A673 (cell line): ENCODE results near the gene ZNF425. TPM values are rescaled to one million over a fixed set of nuclear protein-coding genes. Genes with fewer than 3 reads are reported as not detected.

ENCODE experiments used
- BruUV-seq: library from RNA; stranded (reverse); fragments of 400-500 nt; replicated peaks from 2 replicates; lab custom pipeline; 2021; lab: Mats Ljungman, UMichigan
- CTCF ChIA-PET: fragments of 300-600 bp; sonication (Branson Sonifier 250); formaldehyde crosslinking; loops from one replicate; lab custom pipeline; 2022; ENCODE audit warnings: antibody characterized with exemption; lab: Charles Lee
- POLR2A ChIA-PET: fragments of 300-600 bp; sonication (Branson Sonifier 250); formaldehyde crosslinking; loops from one replicate; lab custom pipeline; 2022; ENCODE audit warnings: antibody characterized with exemption; ENCODE audit not compliant: low non-redundant PET; lab: Charles Lee
- DNase-seq: peaks from one replicate; pipeline ENCODE4 v3.0.0-alpha.2; 2015; ENCODE audit warnings: low spot score
- H3K27ac ChIP-seq: fragments of 200-600 bp; sonication (generic); 2 replicates; pipeline ENCODE4 v1.5.1; 2016; ENCODE audit warnings: mixed run types, low read depth, mild to moderate bottlenecking, mixed read lengths, antibody characterized with exemption, low read length; ENCODE audit not compliant: poor library complexity, severe bottlenecking
- H3K27me3 ChIP-seq: fragments of 200-600 bp; sonication (generic); replicated peaks from 2 replicates; pipeline ENCODE4 v1.6.1; 2017; ENCODE audit warnings: mixed run types, low read depth, mild to moderate bottlenecking, mixed read lengths, antibody characterized with exemption, low read length; ENCODE audit not compliant: insufficient read depth, poor library complexity
- H3K36me3 ChIP-seq: fragments of 200-600 bp; sonication (generic); 2 replicates; pipeline ENCODE4 v1.6.1; 2016; ENCODE audit warnings: mixed run types, mild to moderate bottlenecking, mixed read lengths, antibody characterized with exemption, low read length; ENCODE audit not compliant: insufficient read depth, poor library complexity, severe bottlenecking
- H3K4me1 ChIP-seq: fragments of 200-600 bp; sonication (generic); 2 replicates; pipeline ENCODE4 v1.6.1; 2017; ENCODE audit warnings: mixed run types, mild to moderate bottlenecking, mixed read lengths, antibody characterized with exemption, low read length; ENCODE audit not compliant: insufficient read depth, poor library complexity, severe bottlenecking
- H3K4me3 ChIP-seq: fragments of 200-600 bp; sonication (generic); 2 replicates; pipeline ENCODE4 v1.5.1; 2016; ENCODE audit warnings: low read depth, mixed run types, mild to moderate bottlenecking, mixed read lengths, low read length; ENCODE audit not compliant: poor library complexity, severe bottlenecking
- H3K9me3 ChIP-seq: fragments of 200-600 bp; sonication (generic); 2 replicates; pipeline ENCODE4 v1.6.1; 2016; ENCODE audit warnings: mixed run types, low read depth, mild to moderate bottlenecking, mixed read lengths, antibody characterized with exemption, low read length; ENCODE audit not compliant: poor library complexity, severe bottlenecking
- CTCF ChIP-seq: fragments of 300-800, 200-600 bp; sonication (generic); conservative IDR thresholded peaks from 2 replicates; pipeline ENCODE4 v1.5.1; 2017; ENCODE audit warnings: low read depth, mild to moderate bottlenecking, antibody characterized with exemption, low read length, moderate library complexity, mixed read lengths
- EZH2 ChIP-seq: fragments of 200-600 bp; sonication (generic); IDR thresholded peaks from 2 replicates; pipeline ENCODE4 v1.6.1; 2017; ENCODE audit warnings: borderline replicate concordance, low read depth, mild to moderate bottlenecking, mixed read lengths, antibody characterized with exemption, low read length; ENCODE audit not compliant: poor library complexity, severe bottlenecking
- intact Hi-C: fragments of 100-400 bp; cut with micrococcal nuclease; formaldehyde crosslinking; loops from one replicate; pipeline ENCODE4 v1.10.0; 2022; ENCODE audit not compliant: unreplicated experiment
- total RNA-seq: library from RNA; stranded (reverse); gene quantifications from 2 replicates; pipeline ENCODE4 v1.2.3, GENCODE V29; 2021

Gene ZNF425
- total RNA-seq, 1 experiment from 2014 or later = 1.2 TPM

- no peak for TF ChIP-seq EZH2
- TF ChIP-seq CTCF = no peak
- Histone ChIP-seq H3K4me1 (no peaks in the 10 kb centered on the region), H3K27me3 (no peaks in the 10 kb centered on the region), H3K9me3 (no peaks in the 10 kb centered on the region), H3K36me3 (no peaks in the 10 kb centered on the region), H3K27ac (no peak overlapping the region), H3K4me3 (no peak overlapping the region)
- ChIA-PET POLR2A (no interaction called here), CTCF (no interaction called here)
- intact Hi-C loops = no loop called here
- DNase-seq = no peak
- no TSS peak for BruUV-seq
These were observed 21.9 kb downstream of the ZNF425 start for GRCh38 chr7:149104214-149104613.

- TF ChIP-seq CTCF (no peak), EZH2 (no peak)
- Histone ChIP-seq H3K36me3 (no peaks in the 10 kb centered on the region), H3K4me1 (no peaks in the 10 kb centered on the region), H3K9me3 (no peaks in the 10 kb centered on the region), H3K4me3 (no peak overlapping the region), H3K27ac (no peak overlapping the region), H3K27me3 (no peaks in the 10 kb centered on the region)
- DNase-seq = no peak
- intact Hi-C loops = no loop called here
- CTCF ChIA-PET = no interaction called here
- POLR2A ChIA-PET = no interaction called here
- BruUV-seq = no TSS peak
These were observed 22.7 kb downstream of the ZNF425 start for GRCh38 chr7:149103424-149103823.

GRCh38 chr7:149102666-149103065 lies 23.5 kb downstream of the ZNF425 start:
- no TSS peak for BruUV-seq
- CTCF ChIA-PET = no interaction called here

More at GRCh38 chr7:149102666-149103065, 23.5 kb downstream of the ZNF425 start:
- no peaks in the 10 kb centered on the region for H3K9me3 ChIP-seq
- H3K4me1 ChIP-seq = no peaks in the 10 kb centered on the region
- intact Hi-C loops = no loop called here
- no peak overlapping the region for H3K27ac ChIP-seq
- DNase-seq = no peak
- no peaks in the 10 kb centered on the region for H3K27me3 ChIP-seq
- no peak overlapping the region for H3K4me3 ChIP-seq
- no peaks in the 10 kb centered on the region for H3K36me3 ChIP-seq
- TF ChIP-seq CTCF = no peak
- TF ChIP-seq EZH2 = no peak
- POLR2A ChIA-PET = no interaction called here
